Activated CD8-positive, alpha-beta memory T cell treated with anti-CD3 and anti-CD28 coated beads, Interleukin-2, amount 50 U/mL, for 1 hour (primary cell): ENCODE measurements around the gene RHOT2.

Experiments used
- DNase-seq: peaks from one replicate; pipeline ENCODE4 v3.0.0-alpha.2; 2020; ENCODE audit errors: extremely low read depth

RHOT2 gene

DNA sequence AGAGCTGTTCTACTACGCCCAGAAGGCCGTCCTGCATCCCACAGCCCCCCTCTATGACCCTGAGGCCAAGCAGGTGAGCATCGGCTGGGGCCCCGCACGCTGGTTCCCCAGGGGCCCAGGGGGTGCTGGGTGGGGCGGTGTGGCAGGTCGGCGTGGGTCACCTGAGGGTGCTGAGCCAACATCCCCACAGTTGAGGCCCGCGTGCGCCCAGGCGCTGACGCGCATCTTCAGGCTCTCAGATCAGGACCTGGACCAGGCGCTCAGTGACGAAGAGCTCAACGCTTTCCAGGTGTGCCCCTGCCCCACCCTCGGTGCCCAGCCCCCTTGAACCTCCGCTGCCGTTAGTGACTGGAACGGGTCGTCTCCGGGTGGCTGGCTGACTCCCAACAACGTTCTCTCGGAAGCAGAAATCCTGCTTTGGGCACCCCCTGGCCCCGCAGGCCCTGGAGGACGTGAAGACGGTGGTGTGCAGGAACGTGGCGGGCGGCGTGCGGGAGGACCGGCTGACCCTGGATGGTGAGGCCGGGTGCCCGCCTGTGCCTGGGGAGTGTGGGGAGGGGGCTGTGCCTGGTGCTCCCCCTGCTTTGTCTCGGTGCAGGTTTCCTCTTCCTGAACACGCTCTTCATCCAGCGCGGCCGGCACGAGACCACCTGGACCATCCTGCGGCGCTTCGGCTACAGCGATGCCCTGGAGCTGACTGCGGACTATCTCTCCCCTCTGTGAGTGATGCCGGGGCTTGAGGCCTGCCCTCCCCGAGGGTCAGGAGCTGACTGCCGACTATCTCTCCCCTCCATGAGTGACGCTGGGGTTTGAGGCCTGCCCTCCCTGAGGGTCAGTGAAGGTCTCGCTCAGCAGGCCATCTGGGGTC is 2.8 kb downstream of the RHOT2 start:
- DNase-seq, result no peak

DNA sequence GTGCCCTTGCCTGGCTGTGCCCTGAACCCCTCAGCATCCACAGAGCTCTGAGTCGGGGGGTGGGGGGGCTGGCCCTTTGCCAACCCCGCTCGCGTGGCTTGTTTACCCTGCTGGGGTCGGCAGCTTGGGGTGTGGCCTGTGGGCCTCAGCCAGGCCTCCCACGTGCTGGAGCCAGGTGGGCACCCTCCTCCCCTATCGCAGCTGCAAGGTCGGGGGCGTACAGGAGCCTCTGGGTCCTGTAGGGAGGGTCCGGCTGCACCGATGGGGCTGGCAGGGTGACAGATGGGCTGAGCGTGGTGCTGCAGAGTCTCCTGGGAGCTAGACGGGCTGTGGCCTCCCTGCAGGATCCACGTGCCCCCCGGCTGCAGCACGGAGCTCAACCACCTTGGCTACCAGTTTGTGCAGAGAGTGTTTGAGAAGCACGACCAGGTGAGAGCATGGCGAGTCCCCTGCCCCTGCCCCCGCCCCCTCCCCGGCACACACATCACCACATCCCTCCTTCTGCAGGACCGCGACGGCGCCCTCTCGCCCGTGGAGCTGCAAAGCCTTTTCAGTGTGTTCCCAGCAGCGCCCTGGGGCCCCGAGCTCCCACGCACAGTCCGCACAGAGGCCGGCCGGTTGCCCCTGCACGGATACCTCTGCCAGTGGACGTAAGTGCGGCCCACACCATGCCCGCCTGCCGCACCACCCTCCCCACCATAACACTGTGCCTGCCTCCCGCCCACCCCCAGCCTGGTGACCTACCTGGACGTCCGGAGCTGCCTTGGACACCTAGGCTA is 3.6 kb downstream of the RHOT2 start:
- no peak for DNase-seq

DNA sequence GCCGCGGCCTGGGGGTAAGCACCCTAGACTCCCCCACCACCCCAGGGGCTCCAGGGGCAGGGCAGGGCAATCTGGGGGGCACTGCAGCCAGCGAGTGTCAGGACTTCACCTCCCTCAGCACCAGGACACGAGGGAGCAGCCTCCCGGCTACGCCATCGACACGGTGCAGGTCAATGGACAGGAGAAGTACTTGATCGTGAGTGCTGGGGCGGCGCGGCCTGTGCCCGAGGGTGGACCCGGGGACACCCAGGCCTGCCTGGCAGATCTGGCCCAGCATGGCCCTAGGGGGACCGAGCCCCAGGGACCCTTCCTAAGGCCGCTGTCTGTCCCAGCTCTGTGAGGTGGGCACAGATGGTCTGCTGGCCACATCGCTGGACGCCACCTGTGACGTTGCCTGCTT is 4.4 kb downstream of the RHOT2 start:
- no peak for DNase-seq

- no peak for DNase-seq
Observed at GRCh38 chr16:672851-673250, 4.9 kb downstream of the RHOT2 start.

GRCh38 chr16:673399-673991 is 5.6 kb downstream of the RHOT2 start:
- DNase-seq, result no peak

DNA sequence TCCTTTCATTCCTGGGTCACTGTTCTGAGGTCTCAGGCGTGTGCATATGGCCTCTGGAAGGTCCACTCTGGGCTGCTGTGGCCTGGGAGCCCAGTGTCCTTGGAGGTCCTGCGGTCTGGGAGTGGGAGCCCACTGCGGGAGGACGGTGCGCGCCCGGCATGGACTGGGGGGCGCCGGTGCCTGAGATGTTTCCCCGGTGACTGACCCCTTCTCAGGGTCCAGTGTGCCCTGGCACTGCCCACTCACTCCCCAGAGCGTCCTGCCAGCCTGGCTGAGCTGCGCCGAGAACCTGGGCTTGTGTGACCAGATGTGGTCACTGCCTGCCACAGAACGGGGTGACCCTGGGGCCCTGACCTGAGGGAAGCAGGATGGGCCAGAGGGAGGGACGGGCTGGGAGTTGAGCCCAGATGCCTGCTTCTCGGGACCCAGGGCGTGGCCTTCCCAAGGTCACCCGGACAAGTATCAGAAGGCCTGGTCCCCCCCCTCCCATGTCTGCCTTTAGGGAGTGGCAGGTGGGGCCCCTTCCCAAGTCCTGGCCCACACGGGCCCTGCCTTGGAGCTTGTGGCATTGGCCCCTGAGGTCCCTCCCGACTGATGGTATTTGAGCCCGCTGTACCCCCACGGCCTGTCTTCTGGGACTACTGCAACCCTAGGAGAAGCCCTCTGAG is 6.4 kb downstream of the RHOT2 start:
- DNase-seq, result no peak

- no peak for DNase-seq
Observed at GRCh38 chr16:674968-675883, 7.3 kb downstream of the RHOT2 start, which contains the start of gene RHBDL1. Gene RHBDL1 (plus strand): TSS chr16:675671. CDS start chr16:675791, 120 bp downstream.

DNA sequence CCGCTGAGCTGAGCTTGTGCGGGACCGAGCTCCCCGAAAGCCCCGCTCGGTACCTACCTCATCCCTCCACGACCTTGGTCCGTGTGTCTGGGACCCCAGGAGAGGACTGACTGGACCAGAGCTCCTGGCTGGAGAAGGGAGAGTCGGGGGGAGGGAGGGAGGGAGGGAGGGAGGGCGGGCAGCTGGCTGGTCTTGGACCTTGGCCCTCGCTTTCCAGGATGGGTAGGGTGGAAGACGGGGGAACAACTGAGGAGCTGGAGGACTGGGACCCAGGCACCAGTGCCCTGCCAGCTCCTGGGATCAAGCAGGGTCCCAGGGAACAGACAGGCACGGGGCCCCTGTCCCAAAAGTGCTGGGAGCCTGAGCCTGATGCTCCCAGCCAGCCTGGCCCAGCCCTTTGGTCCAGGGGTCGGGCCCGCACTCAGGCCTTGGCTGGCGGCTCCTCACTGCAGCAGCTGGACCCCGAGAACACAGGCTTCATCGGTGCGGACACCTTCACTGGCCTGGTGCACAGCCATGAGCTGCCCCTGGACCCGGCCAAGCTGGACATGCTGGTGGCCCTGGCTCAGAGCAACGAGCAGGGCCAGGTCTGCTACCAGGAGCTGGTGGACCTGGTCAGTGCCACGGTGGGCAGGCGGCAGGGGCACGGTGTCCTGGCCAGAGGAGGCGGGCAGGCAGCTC is 8.1 kb downstream of the RHOT2 start:
- no peak for DNase-seq

GRCh38 chr16:676565-676902 is 8.6 kb downstream of the RHOT2 start:
- no peak for DNase-seq

GRCh38 chr16:676913-677312 is 9.0 kb downstream of the RHOT2 start:
- DNase-seq, result no peak

- no peak for DNase-seq
Observed at GRCh38 chr16:677316-678190, 9.6 kb downstream of the RHOT2 start.

GRCh38 chr16:678209-678857 is 10.4 kb downstream of the RHOT2 start:
- DNase-seq, result no peak

- no peak for DNase-seq
Observed at GRCh38 chr16:678858-679813, 11.2 kb downstream of the RHOT2 start.

DNA sequence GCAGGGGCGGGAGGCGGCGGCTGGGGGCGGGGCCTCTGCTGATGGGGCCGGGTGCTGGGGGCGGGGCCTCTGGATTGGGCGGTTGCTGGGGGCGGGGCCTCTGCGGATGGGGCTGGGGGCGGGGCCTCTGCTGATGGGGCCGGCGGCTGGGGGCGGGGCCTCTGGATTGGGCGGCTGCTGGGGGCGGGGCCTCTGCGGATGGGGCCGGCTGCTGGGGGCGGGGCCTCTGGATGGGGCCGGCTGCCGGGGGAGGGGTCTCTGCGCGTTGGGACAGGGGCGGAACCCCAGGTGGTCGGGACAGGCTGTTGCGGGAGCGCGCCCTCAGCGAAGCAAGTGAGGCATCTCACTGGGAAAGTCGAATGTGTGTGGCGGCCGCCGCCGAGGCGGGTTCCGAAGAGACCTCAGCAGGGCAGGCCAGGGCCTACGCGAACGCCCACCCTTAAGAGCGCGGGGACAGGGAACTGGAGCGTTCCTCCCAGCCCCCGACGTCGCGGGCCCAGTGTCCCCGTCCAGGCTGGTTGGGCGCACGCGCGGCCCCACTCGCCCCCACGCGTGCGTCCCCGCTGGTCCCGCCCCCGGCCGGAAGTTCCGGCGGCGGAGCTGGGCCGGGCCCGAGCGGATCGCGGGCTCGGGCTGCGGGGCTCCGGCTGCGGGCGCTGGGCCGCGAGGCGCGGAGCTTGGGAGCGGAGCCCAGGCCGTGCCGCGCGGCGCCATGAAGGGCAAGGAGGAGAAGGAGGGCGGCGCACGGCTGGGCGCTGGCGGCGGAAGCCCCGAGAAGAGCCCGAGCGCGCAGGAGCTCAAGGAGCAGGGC is 12.1 kb downstream of the RHOT2 start, which contains the start of gene STUB1:
Gene STUB1, plus strand, starts transcription at position 597 of the 811 bp plus-strand sequence. Its CDS starts 116 bp downstream, at position 713.
- DNase-seq, result peak; percentile 65

GRCh38 chr16:680625-680945 is 12.7 kb downstream of the RHOT2 start:
- DNase-seq, result no peak

DNA sequence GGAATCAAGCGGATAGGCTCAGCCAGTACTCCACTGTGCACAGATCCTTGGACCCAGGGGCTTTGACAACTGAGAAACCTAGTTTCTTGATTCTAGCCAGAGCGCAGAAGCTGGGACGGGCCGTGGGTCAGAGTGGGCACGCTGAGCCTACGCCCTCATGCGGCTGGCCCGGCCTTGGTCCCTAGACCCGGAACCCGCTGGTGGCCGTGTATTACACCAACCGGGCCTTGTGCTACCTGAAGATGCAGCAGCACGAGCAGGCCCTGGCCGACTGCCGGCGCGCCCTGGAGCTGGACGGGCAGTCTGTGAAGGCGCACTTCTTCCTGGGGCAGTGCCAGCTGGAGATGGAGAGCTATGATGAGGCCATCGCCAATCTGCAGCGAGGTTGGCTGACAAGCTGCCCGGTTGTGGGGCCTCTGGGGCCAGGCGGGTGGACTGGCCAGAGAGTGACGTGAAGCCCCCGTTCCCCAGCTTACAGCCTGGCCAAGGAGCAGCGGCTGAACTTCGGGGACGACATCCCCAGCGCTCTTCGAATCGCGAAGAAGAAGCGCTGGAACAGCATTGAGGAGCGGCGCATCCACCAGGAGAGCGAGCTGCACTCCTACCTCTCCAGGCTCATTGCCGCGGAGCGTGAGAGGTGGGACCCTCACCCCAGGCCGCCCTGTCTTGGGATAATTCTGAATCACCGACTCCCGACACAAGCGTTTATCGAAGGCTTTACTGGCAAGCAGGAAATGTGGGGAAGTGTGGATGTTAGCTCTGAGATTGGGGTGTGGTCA is 13.2 kb downstream of the RHOT2 start:
- DNase-seq, result no peak
